GM12878 (cell line): Measurements from ENCODE around the gene OR6Q1. TPM values are rescaled to one million over a fixed set of nuclear protein-coding genes. Genes with fewer than 3 reads are reported as not detected.

ENCODE experiments used
- ATAC-seq: fragments of 200-7000 bp; cut with Tn5 transposase; 3 replicates; pipeline ENCODE4 v1.9.1; 2020; ENCODE audit warnings: mild to moderate bottlenecking, moderate library complexity
- BruUV-seq: library from RNA; stranded (reverse); fragments of 400-500 nt; replicated peaks from 2 replicates; lab custom pipeline; 2021; lab: Mats Ljungman, UMichigan
- CTCF ChIA-PET: fragments of 300-600 bp; sonication (Branson Sonifier 250); formaldehyde crosslinking; extraction: SDS; loops from one replicate; lab custom pipeline; 2021; ENCODE audit warnings: inconsistent platforms; lab: Yijun Ruan, JAX
- POLR2A ChIA-PET: fragments of 350-600 bp; formaldehyde crosslinking; extraction: SDS; loops from one replicate; lab custom pipeline; 2021; ENCODE audit warnings: inconsistent platforms; lab: Charles Lee
- RAD21 ChIA-PET: fragments of 300-600 bp; sonication (Branson Sonifier 250); formaldehyde crosslinking; loops from one replicate; lab custom pipeline; 2023; ENCODE audit warnings: antibody characterized with exemption; ENCODE audit not compliant: unreplicated experiment; lab: Charles Lee
- SMC1A ChIA-PET: fragments of 300-600 bp; sonication (Branson Sonifier 250); formaldehyde crosslinking; loops from one replicate; lab custom pipeline; 2023; ENCODE audit not compliant: unreplicated experiment, uncharacterized antibody; lab: Charles Lee
- DNase-seq: peaks from one replicate; pipeline ENCODE4 v3.0.0-alpha.2; 2011; ENCODE audit warnings: low read depth, low spot score
- FAIRE-seq: peaks from 3 replicates; lab custom pipeline; 2011; peaks lifted over from hg19 to GRCh38; lab: Jason Lieb, UNC
- H2AFZ ChIP-seq: 2 replicates; pipeline ENCODE4 v1.6.0; 2011; ENCODE audit warnings: low read depth, low read length, control low read depth; ENCODE audit not compliant: control insufficient read depth
- H3K27ac ChIP-seq: 2 replicates; pipeline ENCODE4 v1.5.1; 2011; ENCODE audit warnings: control low read depth; ENCODE audit not compliant: control insufficient read depth, insufficient read depth
- H3K27me3 ChIP-seq, 2 experiments: replicated peaks in 1 of 2; 2 replicates each; pipeline versions ENCODE4 v1.6.0 to v1.6.1; 2011; ENCODE audit warnings: low read length in 1 of 2; ENCODE audit not compliant: control insufficient read depth in 2 of 2, insufficient read depth in 2 of 2
- H3K36me3 ChIP-seq, 2 experiments: 2 replicates each; pipeline ENCODE4 v1.5.1; 2011; ENCODE audit warnings: low read length in 1 of 2; ENCODE audit not compliant: control insufficient read depth in 2 of 2, insufficient read depth in 2 of 2
- H3K4me1 ChIP-seq: 2 replicates; pipeline ENCODE4 v1.6.1; 2011; ENCODE audit warnings: mild to moderate bottlenecking, low read length, moderate library complexity, mixed read lengths; ENCODE audit not compliant: control insufficient read depth, insufficient read depth
- H3K4me2 ChIP-seq: 2 replicates; pipeline ENCODE4 v1.6.0; 2011; ENCODE audit warnings: control low read depth; ENCODE audit not compliant: control insufficient read depth, insufficient read depth
- H3K4me3 ChIP-seq: fragments of 200-600 bp; sonication (generic); 2 replicates; pipeline ENCODE4 v1.5.1; 2016
- H3K79me2 ChIP-seq: 2 replicates; pipeline ENCODE4 v1.6.0; 2011; ENCODE audit warnings: low read length; ENCODE audit not compliant: control insufficient read depth, insufficient read depth
- H3K9ac ChIP-seq: 2 replicates; pipeline ENCODE4 v1.8.0; 2011; ENCODE audit warnings: low read length, control low read depth, mixed read lengths; ENCODE audit not compliant: control insufficient read depth, insufficient read depth
- H3K9me3 ChIP-seq: replicated peaks from 3 replicates; pipeline ENCODE4 v1.5.1; 2011; ENCODE audit warnings: mild to moderate bottlenecking, low read length; ENCODE audit not compliant: control insufficient read depth, insufficient read depth
- H4K20me1 ChIP-seq: 2 replicates; pipeline ENCODE4 v1.6.0; 2011; ENCODE audit not compliant: control insufficient read depth, insufficient read depth
- ATF2 ChIP-seq: IDR thresholded peaks from 2 replicates; pipeline ENCODE4 v1.6.1; 2012; ENCODE audit warnings: low read length, inconsistent platforms
- BCL3 ChIP-seq: IDR thresholded peaks from 2 replicates; pipeline ENCODE4 v1.6.1; 2011; ENCODE audit warnings: borderline replicate concordance, low read depth, mild to moderate bottlenecking, moderate library complexity, low read length; ENCODE audit not compliant: insufficient read depth, poor library complexity, severe bottlenecking
- CREM ChIP-seq: IDR thresholded peaks from 2 replicates; pipeline ENCODE4 v1.6.1; 2014; ENCODE audit warnings: antibody characterized with exemption, low read depth
- EP300 ChIP-seq, 2 experiments: fragments of 150-350 bp in 1 of 2; IDR thresholded peaks; 2 replicates each; pipeline ENCODE4 v1.6.1; 2011 to 2012; ENCODE audit warnings: low read depth in 2 of 2, low read length in 2 of 2, borderline replicate concordance in 1 of 2, improper control_type of control experiment in 1 of 2, inconsistent platforms in 1 of 2; ENCODE audit not compliant: control insufficient read depth in 1 of 2
- JUNB ChIP-seq: IDR thresholded peaks from 2 replicates; pipeline ENCODE4 v1.6.1; 2016; ENCODE audit warnings: antibody characterized with exemption, mild to moderate bottlenecking
- RUNX3 ChIP-seq: IDR thresholded peaks from 2 replicates; pipeline ENCODE4 v1.6.1; 2012; ENCODE audit warnings: low read length, inconsistent platforms
- WGBS: methylation state at CpG from one replicate; pipeline ENCODE4 v1.1.6; 2016; ENCODE audit warnings: low lambda C conversion rate; ENCODE audit not compliant: insufficient replicate concordance, insufficient coverage; ENCODE audit errors: missing lambda C conversion rate; 5-methylcytosine and 5-hydroxymethylcytosine counted together
- in situ Hi-C: fragments of 300-500 bp; cut with MboI; formaldehyde crosslinking; loops from 9 replicates; pipeline ENCODE4 v1.14.3; 2018; ENCODE audit warnings: mixed read lengths
- intact Hi-C: fragments of 100-400 bp; cut with micrococcal nuclease; formaldehyde crosslinking; loops from one replicate; pipeline ENCODE4 v1.14.2; 2022; ENCODE audit not compliant: unreplicated experiment
- polyA plus RNA-seq, 11 experiments: library from polyadenylated mRNA; depleted of rRNA in 4 of 11; unstranded in 6 of 11; stranded (reverse) in 5 of 11; fragments of >200 nt; fragmentation: Nextera tagmentation in 4 of 11; fragmentation: Illumina TruSeq in 1 of 11; extraction: Ambion mirVana in 4 of 11; extraction: Trizol in 1 of 11; gene quantifications; 1 replicate in 1 of 11; 2 replicates in 10 of 11; pipeline versions ENCODE4 v1.2.1 to v1.2.3, GENCODE V29; 2011 to 2016; ENCODE audit warnings: inconsistent platforms in 2 of 11, missing spikeins in 2 of 11, low read depth in 1 of 11
- total RNA-seq, 4 experiments: library from RNA; depleted of rRNA in 3 of 4; stranded (reverse); fragments of >200 nt in 3 of 4; fragmentation: Illumina TruSeq in 1 of 4; extraction: Trizol in 1 of 4; gene quantifications; 2 replicates each; pipeline versions ENCODE4 v1.2.1 to v1.2.3, GENCODE V29; 2013 to 2021

The OR6Q1 gene
- total and polyA plus RNA-seq, 10 of the 15 experiments (the other 5 are each of a cell fraction or from before 2014, with no cell fraction given): not detected

GRCh38 chr11:58057481-58057880, 26.7 kb downstream of the OR6Q1 start:
- DNase-seq (no peak), FAIRE-seq (no peak), ATAC-seq (no peak)
- intact Hi-C loops: no loop called here
- CTCF ChIA-PET: no interaction called here
- in situ Hi-C loops: no loop called here
- H3K9ac ChIP-seq: no peak overlapping the region
- 1% methylated on average over 3 of the region's 3 CpGs for WGBS
- no peaks in the 10 kb centered on the region for H3K79me2 ChIP-seq
- TF ChIP-seq RUNX3 (no peak), JUNB (no peak), EP300 (IDR thresholded peaks at IDR 0.05; ENCODE audit: borderline replicate concordance in 1 of 2, control insufficient read depth in 1 of 2, low read depth in 2 of 2, low read length in 2 of 2) (no peak), CREM (no peak), BCL3 (no peak), ATF2 (no peak)
- no peaks in the 10 kb centered on the region for H3K4me1 ChIP-seq
- H3K27me3 ChIP-seq: peaks cover 0 to 2% of the 10 kb centered on the region in 2 experiments; a peak in 2 of 4 replicates
- no peaks in the 10 kb centered on the region for H3K36me3 ChIP-seq
- no peak overlapping the region for H3K4me3 ChIP-seq
- SMC1A ChIA-PET: no interaction called here
- no peaks in the 10 kb centered on the region for H3K9me3 ChIP-seq
- POLR2A ChIA-PET: no interaction called here
- no TSS peak for BruUV-seq
- no peak overlapping the region for H3K4me2 ChIP-seq
- H2AFZ ChIP-seq: no peak overlapping the region
- RAD21 ChIA-PET: no interaction called here
- H3K27ac ChIP-seq: no peak overlapping the region
- H4K20me1 ChIP-seq: no peaks in the 10 kb centered on the region
